ENCODE data around the gene AMPD2. TPM values are rescaled to one million over a fixed set of nuclear protein-coding genes. Genes with fewer than 3 reads are reported as not detected.
A peak's percentile ranks its signal among the peaks of the same experiment; 100 is the strongest.

Gene AMPD2
- total and polyA plus RNA-seq, 9 of the 15 experiments (the other 6 are each of a cell fraction or from before 2014, with no cell fraction given) = 2.0 to 77.7 (median 28.2) TPM

- TF ChIP-seq NEUROD1 (IDR thresholded peaks at IDR 0.05; ENCODE audit: borderline replicate concordance, low read depth, low read length, partially characterized antibody) (peak; percentile 63), TFE3 (CRISPR knock-in tag; IDR thresholded peaks at IDR 0.05) (no peak), ELF2 (CRISPR knock-in tag; IDR thresholded peaks at IDR 0.05) (no peak), NFE2 (IDR thresholded peaks at IDR 0.05; ENCODE audit: low read depth) (no peak), ZNF311 (CRISPR knock-in tag; IDR thresholded peaks at IDR 0.05) (no peak), MCM3 (IDR thresholded peaks at IDR 0.05) (no peak), THRAP3 (IDR thresholded peaks at IDR 0.05; ENCODE audit: borderline replicate concordance) (no peak), PTBP1 (IDR thresholded peaks at IDR 0.05; ENCODE audit: low read depth, low read length) (no peak), HLTF (IDR thresholded peaks at IDR 0.05) (no peak), THRB (CRISPR knock-in tag; conservative IDR thresholded peaks at IDR 0.05) (no peak), ZNF518B (CRISPR knock-in tag; IDR thresholded peaks at IDR 0.05) (no peak), ZBTB49 (CRISPR knock-in tag; IDR thresholded peaks at IDR 0.05; ENCODE audit: borderline replicate concordance) (no peak), POLR2G (IDR thresholded peaks at IDR 0.05; ENCODE audit: low read depth, low read length) (peak; percentile 86), TCF7 (IDR thresholded peaks at IDR 0.05; ENCODE audit: borderline replicate concordance) (no peak), JUNB (CRISPR knock-in tag; conservative IDR thresholded peaks at IDR 0.05) (no peak), PHF20 (IDR thresholded peaks at IDR 0.05; ENCODE audit: partially characterized antibody) (no peak), HBP1 (CRISPR knock-in tag; IDR thresholded peaks at IDR 0.05) (no peak), LEF1 (IDR thresholded peaks at IDR 0.05) (peak; percentile 67; the same call in 1 of the 2 replicates)
Measured at GRCh38 chr1:109619576-109620400, at the start of gene AMPD2, which contains the start of gene GNAT2 (continued).
